ENCODE measurements around the gene IPO5. TPM values are rescaled to one million over a fixed set of nuclear protein-coding genes. Genes with fewer than 3 reads are reported as not detected.

The IPO5 gene
- polyA plus RNA-seq, 1 donor (not counting 4 experiments of a cell fraction or from before 2014, with no cell fraction given), result 130 TPM

GRCh38 chr13:98026457-98026857 lies 73.0 kb downstream of the IPO5 start:
- H2AFZ ChIP-seq (ENCODE audit: control insufficient read depth, low read length), result no peak overlapping the region
- no peak overlapping the region for H3K27ac ChIP-seq (ENCODE audit: control insufficient read depth, insufficient read depth, low read length)
- no peak overlapping the region for H3K4me3 ChIP-seq (ENCODE audit: control insufficient read depth in 2 of 3, extremely low read depth in 1 of 3, insufficient read depth in 2 of 3, low read depth in 1 of 3, low read length in 3 of 3)
- DNase-seq (ENCODE audit: low read depth, low spot score), result no peak
- no peaks in the 10 kb centered on the region for H3K79me2 ChIP-seq (ENCODE audit: control insufficient read depth, insufficient read depth, low read length)
- no peaks in the 10 kb centered on the region for H3K9me1 ChIP-seq (ENCODE audit: control insufficient read depth, extremely low read depth, insufficient read depth, low read length)
- dilution Hi-C loops (cut with MboI; ENCODE audit: extremely low pct_ligation_motif_present, low sequenced_read_pairs), result no loop called here
- peaks cover 2 to 8% of the 10 kb centered on the region in 2 experiments for H3K36me3 ChIP-seq (ENCODE audit: control insufficient read depth in 2 of 2, extremely low read depth in 1 of 2, insufficient read depth in 2 of 2, low read length in 2 of 2)
- no peaks in the 10 kb centered on the region for H4K20me1 ChIP-seq (ENCODE audit: control insufficient read depth, extremely low read depth, insufficient read depth, low read length)
- TF ChIP-seq CTCF (optimal IDR thresholded peaks at IDR 0.05 in 1 of 3, IDR thresholded peaks at IDR 0.05 in 1 of 3, conservative IDR thresholded peaks at IDR 0.05 in 1 of 3; ENCODE audit: extremely low read depth in 1 of 3, insufficient read depth in 2 of 3, low read length in 3 of 3) (no peak), EZH2 (IDR thresholded peaks at IDR 0.05; ENCODE audit: low read length) (no peak)
- FAIRE-seq, result no peak
- H3K9ac ChIP-seq (ENCODE audit: control insufficient read depth, extremely low read depth, insufficient read depth, low read length), result no peak overlapping the region
- H3K4me1 ChIP-seq (ENCODE audit: control insufficient read depth, extremely low read depth, insufficient read depth, low read length), result no peaks in the 10 kb centered on the region
- H3K9me3 ChIP-seq (ENCODE audit: control insufficient read depth, low read depth, low read length), result no peaks in the 10 kb centered on the region
- no peaks in the 10 kb centered on the region for H3K27me3 ChIP-seq (ENCODE audit: control insufficient read depth, extremely low read depth, insufficient read depth, low read length)
- H3K4me2 ChIP-seq (ENCODE audit: control insufficient read depth, extremely low read depth, insufficient read depth, low read depth, low read length), result no peak overlapping the region

GRCh38 chr13:98032168-98032567 lies 78.7 kb downstream of the IPO5 start:
- no peaks in the 10 kb centered on the region for H3K9me3 ChIP-seq (ENCODE audit: control insufficient read depth, low read depth, low read length)
- dilution Hi-C loops (cut with MboI; ENCODE audit: extremely low pct_ligation_motif_present, low sequenced_read_pairs), result no loop called here
- H4K20me1 ChIP-seq (ENCODE audit: control insufficient read depth, extremely low read depth, insufficient read depth, low read length), result no peaks in the 10 kb centered on the region
- H3K79me2 ChIP-seq (ENCODE audit: control insufficient read depth, insufficient read depth, low read length), result no peaks in the 10 kb centered on the region
- no peak overlapping the region for H3K9ac ChIP-seq (ENCODE audit: control insufficient read depth, extremely low read depth, insufficient read depth, low read length)
- FAIRE-seq (no peak), DNase-seq (ENCODE audit: low read depth, low spot score) (no peak)
- no peak overlapping the region for H3K27ac ChIP-seq (ENCODE audit: control insufficient read depth, insufficient read depth, low read length)
- TF ChIP-seq EZH2 (IDR thresholded peaks at IDR 0.05; ENCODE audit: low read length), result no peak
- no peak for TF ChIP-seq CTCF (optimal IDR thresholded peaks at IDR 0.05 in 1 of 3, IDR thresholded peaks at IDR 0.05 in 1 of 3, conservative IDR thresholded peaks at IDR 0.05 in 1 of 3; ENCODE audit: extremely low read depth in 1 of 3, insufficient read depth in 2 of 3, low read length in 3 of 3)
- no peaks in the 10 kb centered on the region for H3K4me1 ChIP-seq (ENCODE audit: control insufficient read depth, extremely low read depth, insufficient read depth, low read length)
- H3K9me1 ChIP-seq (ENCODE audit: control insufficient read depth, extremely low read depth, insufficient read depth, low read length), result no peaks in the 10 kb centered on the region
- H3K4me3 ChIP-seq (ENCODE audit: control insufficient read depth in 2 of 3, extremely low read depth in 1 of 3, insufficient read depth in 2 of 3, low read depth in 1 of 3, low read length in 3 of 3), result no peak overlapping the region
- H3K27me3 ChIP-seq (ENCODE audit: control insufficient read depth, extremely low read depth, insufficient read depth, low read length), result no peaks in the 10 kb centered on the region
- no peak overlapping the region for H2AFZ ChIP-seq (ENCODE audit: control insufficient read depth, low read length)
- H3K36me3 ChIP-seq (ENCODE audit: control insufficient read depth in 2 of 2, extremely low read depth in 1 of 2, insufficient read depth in 2 of 2, low read length in 2 of 2), result no peaks in the 10 kb centered on the region
- H3K4me2 ChIP-seq (ENCODE audit: control insufficient read depth, extremely low read depth, insufficient read depth, low read depth, low read length), result no peak overlapping the region

Data from keratinocyte (primary cell).